ELF-1 (cell line): ENCODE results near the gene PRRG1.
"Not testable (repeated sequence)": the region's sequence is repeated elsewhere in the genome, so short reads cannot be mapped to it uniquely, and the experiment has no call there.

Experiments used
- DNase-seq: peaks from one replicate; pipeline ENCODE4 v3.0.0-alpha.2; 2016; ENCODE audit warnings: low read depth, low spot score

PRRG1 gene

GRCh38 chrX:37378404-37378803, 29.2 kb downstream of the PRRG1 start:
- no peak for DNase-seq

- no peak for DNase-seq
Observed at GRCh38 chrX:37378830-37379229, 29.7 kb downstream of the PRRG1 start.

- no peak for DNase-seq
Observed at GRCh38 chrX:37380256-37380655, 31.1 kb downstream of the PRRG1 start.

GRCh38 chrX:37380924-37381323, 31.8 kb downstream of the PRRG1 start:
- DNase-seq, result no peak

DNA sequence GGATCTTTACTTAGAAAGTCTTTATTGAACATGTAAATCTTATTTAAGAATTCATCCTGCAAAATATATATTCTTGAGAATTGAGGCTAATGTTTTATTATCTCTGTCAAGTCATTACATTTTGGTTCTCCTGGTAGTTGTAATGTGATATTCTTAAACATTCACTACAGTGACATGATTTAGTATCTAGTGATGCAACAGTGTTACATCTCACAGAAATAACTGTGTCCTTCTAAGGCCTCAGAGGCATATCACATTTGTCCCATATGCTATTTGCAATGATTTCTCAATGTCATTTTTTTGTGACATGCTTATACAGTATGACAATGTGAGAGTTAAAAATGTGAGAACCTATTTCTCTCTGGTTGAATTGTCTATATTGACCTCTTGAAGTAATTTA, 34.1 kb downstream of the PRRG1 start:
- DNase-seq, result no peak

DNA sequence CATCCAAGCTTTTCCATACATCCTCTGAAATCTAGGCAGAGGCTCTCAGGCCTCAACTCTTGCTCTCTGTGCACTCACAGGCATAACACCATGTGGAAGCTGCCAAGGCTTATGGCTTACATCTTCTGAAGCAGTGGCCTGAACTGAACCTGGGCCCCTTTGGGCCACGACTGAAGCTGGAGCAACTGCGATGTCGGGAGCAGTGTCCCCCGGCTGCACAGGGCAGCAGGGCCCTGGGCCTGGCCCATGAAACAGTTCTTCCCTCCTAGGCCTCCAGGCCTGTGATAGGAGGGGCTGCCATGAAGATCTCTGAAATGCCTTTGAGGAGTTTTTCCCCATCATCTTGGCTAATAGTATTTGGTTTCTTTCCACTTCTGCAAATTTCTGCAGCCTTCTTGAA, 39.2 kb downstream of the PRRG1 start:
- DNase-seq, result no peak

DNA sequence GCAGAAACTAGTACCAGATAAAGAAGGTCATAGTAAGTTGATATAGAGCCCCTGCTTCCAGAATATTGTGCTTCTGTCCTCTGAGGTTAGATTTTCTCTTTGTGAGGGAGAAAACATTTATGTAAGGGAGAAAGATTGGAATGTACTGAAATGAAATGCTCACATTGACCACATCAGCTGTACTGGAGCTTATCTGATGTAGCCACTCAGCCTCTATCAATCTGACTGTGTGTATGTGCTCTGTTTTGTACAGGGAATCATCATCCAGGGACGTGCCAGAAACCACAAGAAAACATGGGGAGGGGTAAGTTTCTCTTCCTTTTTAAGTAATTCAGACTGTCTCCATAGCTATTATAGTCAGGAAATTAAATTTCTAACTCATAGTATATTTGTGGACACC, 56.8 kb downstream of the PRRG1 start:
- no peak for DNase-seq

GRCh38 chrX:37407736-37408135, 58.6 kb downstream of the PRRG1 start:
- no peak for DNase-seq

- no peak for DNase-seq
Observed at GRCh38 chrX:37409278-37409677, 60.1 kb downstream of the PRRG1 start.

DNA sequence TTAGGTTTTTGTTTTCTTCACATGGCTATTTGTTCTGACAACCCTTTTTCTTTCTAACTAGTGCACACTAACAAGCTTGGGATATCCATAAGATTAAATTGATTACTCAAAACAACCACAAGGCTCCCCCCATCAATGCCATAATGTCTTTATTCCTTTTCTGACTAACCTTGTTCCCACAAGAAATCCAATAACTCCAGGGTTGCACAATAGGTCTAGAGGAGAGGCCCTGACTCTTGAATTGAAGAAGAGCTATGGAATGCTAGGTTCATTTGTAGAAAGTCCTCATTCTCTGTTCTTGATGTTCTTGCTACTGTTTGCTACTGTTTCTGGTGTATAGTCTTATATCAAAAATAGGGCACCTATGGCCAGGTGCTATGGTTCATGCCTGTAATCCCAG, 71.0 kb downstream of the PRRG1 start:
- no peak for DNase-seq

DNA sequence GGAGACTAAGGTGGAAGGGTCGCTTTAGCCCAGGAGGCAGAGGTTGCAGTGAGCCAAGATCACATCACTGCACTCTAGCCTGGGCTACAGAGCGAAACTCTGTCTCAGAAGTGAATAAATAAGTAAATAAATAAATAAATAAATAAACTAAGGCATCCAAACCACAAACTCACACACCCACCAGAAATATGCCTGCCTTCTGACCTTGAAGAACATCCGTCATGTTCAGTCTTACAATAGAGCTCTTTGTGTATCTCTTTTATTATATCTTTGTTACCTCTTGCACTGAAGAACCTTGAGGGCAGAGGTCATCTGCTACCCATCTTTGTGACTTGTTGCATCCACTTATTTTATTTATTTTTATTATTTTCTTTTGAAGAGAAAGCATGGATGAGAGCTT, 71.6 kb downstream of the PRRG1 start:
- no peak for DNase-seq

- DNase-seq, result no peak
Observed at GRCh38 chrX:37424000-37424429, 74.9 kb downstream of the PRRG1 start.

- no peak for DNase-seq
Observed at GRCh38 chrX:37425370-37425769, 76.2 kb downstream of the PRRG1 start.

- peak; percentile 67 for DNase-seq
Observed at GRCh38 chrX:37428962-37429361, 79.8 kb downstream of the PRRG1 start.

DNA sequence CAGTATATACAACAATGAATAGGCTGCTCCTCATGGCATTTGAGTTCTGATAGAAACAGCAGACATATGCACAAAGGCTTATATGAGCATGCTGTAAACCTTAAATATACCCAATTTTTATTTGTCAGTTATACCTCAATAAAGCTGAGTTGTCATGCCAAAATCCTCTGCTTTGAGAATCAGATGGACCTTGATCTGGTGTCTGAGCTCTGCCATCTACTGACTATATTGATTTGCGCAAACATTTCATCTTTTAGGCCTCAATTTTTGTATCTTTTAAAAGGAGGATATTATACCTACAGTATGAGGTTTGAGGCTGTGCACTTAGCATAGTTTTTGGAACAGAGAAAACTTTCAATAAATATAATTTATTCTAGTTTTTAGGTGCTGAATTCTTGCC, 85.2 kb downstream of the PRRG1 start:
- no peak for DNase-seq

- DNase-seq, result no peak
Observed at GRCh38 chrX:37437160-37437559, 88.0 kb downstream of the PRRG1 start.

- no peak for DNase-seq
Observed at GRCh38 chrX:37441377-37441776, 92.2 kb downstream of the PRRG1 start.

GRCh38 chrX:37445182-37445581, 96.0 kb downstream of the PRRG1 start:
- DNase-seq, result no peak

GRCh38 chrX:37453821-37454220, 104.7 kb downstream of the PRRG1 start:
- no peak for DNase-seq

DNA sequence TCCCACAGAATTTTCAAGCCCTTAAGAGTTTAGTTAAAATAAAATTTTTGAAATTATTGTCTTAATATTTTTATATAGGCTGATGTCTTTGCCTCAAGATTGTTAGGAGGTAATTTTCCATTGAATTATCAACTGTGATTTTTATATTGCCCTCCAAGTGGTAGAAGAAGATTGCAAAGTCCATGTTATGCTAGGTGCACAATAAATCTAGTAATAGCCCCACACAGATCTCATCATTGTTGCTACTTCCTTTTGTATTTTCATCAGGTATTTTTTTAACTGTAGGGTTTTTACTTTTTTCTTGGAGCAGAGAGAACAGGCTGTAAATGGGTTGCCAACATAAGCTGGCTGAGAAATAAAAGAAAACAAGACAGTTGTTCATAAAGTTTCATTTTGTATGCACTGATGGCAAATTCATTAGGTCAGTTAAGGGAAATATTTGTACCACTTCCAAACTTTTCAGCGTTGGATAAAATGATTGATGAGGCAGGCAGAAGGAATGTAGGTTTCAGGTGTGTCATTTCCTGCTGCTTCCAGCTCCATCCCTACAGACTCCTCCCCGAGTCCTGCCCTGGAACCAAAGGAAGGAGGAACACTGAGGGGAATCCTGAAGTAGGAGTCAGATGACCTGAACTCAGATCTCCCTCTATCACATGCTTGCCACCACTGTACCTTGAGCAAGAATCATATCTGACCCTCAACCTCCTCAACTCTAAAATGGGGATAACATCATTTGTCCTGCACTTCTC, 105.5 kb downstream of the PRRG1 start:
- no peak for DNase-seq

DNA sequence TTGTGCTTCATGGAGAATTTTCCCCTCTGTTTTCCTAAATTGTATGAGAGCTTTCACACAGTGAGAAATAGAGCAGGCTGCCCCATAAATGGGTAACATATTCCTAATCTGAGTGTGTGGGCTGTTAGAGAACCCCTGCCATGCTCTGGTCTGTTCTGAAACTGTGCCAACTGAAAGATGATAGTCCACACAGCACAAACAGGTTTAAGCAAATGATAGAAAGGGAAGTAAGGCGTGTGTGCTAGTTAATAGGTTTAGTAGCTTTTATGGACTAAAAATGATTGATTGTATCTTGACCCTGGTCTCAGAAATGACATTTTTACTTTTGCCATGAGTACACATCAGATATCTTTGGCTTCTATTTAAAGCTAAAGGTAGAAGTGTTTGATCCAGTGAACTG, 106.2 kb downstream of the PRRG1 start:
- no peak for DNase-seq

DNA sequence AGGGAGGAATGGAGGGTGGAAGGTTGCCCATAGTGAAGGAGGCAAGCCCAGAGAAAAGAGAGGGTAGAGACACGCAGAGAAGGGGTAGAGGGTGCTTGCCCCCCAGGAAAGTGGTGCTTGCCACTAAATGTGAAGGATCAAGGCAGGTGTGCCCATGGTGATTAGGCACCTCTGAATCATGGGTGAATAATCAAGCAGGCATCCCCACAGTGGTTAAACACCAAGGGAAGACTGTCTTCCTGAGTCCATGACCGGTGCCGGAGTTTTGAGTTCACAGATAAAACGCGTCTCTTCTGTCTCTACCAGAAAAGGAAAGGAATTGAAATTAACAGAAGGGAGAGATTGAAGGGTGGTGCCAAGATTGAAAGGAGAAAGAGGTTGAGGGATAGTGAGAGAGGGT, 111.1 kb downstream of the PRRG1 start:
- DNase-seq, result not testable (repeated sequence)

GRCh38 chrX:37462346-37462745, 113.2 kb downstream of the PRRG1 start:
- DNase-seq, result peak; percentile 22
